HG03521 (cell line): ENCODE results near the gene C10orf120.

Source experiments
- ATAC-seq: cut with Tn5 transposase; IDR thresholded peaks from one replicate; pipeline ENCODE4 v1.9.1; 2021; ENCODE audit warnings: mild to moderate bottlenecking, moderate library complexity; ENCODE audit not compliant: unreplicated experiment

C10orf120 gene

DNA sequence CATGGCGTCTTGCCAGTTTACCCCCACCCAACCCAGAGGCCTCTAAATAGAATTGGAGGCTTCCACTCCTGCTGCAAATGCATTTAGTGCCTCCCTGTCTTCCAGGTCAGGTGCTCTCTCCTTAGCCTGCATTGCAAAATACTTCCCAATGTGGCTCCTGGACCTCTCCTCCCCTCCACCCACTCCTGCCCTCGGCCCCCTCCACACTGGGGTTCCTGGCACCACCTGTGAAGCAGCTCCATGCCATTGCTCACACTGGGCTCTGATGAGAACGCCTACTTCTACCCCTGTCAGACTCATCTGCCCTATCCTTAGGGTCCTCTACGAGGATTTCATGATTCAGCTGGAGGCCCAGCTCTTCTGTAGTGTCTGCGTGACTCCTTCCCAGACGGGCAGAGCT, 37.4 kb downstream of the C10orf120 start:
- ATAC-seq: no peak

DNA sequence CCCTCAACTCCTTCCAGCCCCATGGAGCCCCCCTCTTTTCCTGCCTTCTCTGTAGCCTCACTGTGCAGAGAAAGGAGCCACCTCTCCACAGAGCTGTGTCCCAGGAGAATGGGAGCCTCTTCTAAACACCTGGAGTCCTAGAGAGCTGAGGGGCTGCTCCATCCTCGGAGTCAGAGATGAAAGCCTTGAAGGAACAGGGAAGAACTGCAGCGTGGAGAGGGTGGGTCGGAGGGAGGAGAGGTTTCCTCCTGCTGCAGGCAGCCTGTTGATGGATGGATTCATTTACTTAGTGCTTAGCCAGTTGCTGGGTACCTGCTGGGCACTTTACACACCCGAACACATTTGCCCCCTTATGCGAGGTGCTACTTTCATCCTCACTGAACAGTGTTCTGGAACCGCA, 39.0 kb downstream of the C10orf120 start:
- ATAC-seq: no peak

DNA sequence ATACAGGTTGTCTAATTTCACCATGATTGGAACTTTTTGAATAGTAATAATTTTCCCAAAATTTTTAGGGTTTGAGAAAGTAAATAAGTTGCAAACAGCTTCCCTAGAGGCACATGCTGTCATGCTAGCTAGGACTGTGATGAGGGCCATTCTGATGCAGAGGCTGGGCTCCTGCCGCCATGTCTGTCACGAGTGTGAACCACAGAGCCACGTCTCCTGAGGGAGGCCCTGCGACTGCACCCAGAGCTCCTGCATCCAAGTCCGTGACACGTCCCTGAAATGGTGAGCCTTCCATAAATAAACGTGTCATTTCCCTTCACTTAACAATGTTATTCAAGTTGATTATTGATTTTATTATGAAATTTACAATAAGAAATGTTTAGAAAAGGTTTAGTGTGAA, 40.0 kb downstream of the C10orf120 start:
- no peak for ATAC-seq

DNA sequence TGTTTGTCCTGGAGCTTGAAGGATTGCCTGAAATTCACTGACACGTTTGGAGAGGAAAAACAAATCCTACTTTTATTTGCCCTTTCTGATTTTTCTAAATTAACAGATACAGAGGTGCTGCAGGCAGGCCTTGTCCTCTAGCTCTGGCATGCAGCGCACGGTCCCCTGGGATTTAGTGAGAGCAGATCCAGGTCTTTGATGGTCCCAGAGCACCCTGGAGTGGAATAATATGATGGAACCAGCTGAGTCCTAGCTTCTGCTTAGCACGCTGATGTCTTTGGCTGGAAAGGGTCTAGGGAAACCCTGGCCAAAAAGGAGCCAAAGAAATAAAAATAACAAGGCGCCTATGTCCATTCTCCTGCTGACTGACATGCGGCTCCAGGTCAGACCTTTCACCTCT, 40.5 kb downstream of the C10orf120 start:
- ATAC-seq: no peak

DNA sequence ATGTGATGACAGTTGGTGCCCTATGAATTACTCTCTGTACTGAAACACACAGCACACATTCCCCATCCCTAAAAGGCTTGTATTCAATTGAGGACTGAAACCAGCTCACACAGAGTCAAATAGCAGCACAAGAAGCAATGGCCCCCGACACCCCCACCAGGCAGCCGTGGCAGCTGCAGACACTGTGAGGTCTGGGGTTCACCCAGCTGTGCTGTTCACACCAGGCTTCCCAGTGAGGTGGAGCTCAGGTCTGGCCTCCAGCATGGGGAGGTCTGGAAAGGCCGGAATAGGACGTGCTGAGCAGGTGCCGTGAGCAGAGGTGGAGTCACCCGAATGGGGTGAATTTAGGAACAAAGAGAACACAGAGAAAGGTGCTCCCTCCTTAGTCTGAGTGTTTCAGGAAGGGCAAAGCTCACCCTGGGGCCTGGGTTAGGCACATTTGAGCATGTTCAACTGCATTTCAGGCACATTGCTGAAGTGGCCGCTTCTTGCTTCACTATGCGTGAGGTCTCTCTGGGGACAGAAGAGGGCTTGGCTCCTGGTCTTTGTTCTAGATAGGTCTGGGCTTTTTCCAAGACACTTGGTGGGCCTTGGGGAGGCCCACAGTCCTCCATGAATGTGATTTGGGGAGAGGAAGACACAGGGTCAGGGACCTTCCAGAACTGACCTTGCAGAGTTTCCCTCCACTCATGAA, 41.1 kb downstream of the C10orf120 start:
- ATAC-seq: no peak

DNA sequence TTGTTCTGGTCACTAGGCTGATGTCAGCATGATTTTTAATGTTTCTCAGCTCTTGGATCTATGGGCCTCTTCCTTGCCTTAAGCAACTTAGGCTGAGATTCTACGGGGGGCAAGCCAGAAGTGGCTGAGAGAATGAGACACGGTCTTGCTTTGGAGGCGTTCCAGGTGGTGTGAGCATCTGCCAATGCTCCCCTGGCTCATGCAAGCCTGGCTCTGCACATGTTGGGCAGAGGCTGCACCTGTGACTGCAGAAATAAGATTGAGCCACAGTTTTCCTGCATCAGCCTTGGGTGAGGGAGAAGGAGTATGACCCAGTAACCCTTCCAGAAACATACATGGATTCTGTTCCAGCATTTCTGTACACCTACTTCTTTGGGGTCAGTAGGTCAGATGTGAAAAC, 41.9 kb downstream of the C10orf120 start:
- no peak for ATAC-seq

DNA sequence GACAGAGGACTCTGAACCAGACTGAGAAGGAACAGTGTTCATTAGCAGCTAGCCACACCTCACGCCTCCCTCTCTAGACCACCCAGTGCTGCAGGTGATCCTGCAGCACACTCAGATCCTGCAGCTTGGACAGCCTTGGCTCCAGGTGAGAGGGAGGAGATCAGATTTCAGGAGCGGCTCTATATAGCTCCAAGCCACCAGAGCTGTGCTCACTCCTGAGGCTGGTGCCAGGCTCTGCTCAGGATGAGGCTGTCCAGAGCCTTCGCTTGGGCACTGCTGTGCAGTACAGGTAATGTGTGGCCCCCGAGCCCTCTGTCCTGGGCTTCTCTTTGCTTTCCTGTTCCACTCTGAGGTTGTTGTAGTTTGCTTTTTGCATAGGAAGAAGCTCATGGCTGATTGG, 42.4 kb downstream of the C10orf120 start:
- no peak for ATAC-seq

DNA sequence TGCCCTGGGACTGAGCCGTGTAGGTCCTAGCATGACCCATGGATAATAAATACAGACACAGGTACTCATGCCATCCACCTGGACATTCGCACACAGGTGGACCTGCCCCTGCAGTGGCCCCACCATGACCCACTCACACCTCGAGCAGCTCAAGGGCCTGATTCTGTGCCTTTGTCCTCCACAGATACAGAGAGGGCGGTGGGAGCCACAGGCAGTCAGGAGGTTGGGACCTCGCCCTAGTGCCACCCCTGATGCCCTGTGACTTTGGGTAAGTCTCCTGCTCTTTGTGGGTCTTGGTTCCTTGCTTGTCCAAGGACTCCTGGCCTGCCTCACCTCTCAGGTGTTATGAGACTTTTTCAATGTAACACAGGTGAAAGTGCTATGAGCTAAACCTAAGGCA, 42.9 kb downstream of the C10orf120 start:
- no peak for ATAC-seq

DNA sequence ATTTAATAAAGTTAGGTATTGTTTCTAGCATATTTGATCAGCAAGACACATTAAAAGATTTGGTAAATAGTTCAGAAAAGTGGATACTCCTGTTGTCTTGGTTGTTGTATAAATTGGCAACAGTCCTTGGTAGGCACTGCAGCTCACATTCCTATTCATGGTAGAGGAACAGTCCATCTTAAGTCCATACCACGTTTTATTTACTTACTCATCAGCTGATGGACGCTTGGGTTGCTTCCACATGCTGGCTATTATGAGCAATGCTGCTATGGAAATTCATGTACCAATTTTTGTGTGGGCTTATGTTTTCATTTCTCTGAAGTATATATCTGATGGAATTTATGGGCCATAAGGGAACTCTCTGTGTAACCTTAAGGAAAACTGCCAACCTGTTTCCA, 43.3 kb downstream of the C10orf120 start:
- no peak for ATAC-seq

DNA sequence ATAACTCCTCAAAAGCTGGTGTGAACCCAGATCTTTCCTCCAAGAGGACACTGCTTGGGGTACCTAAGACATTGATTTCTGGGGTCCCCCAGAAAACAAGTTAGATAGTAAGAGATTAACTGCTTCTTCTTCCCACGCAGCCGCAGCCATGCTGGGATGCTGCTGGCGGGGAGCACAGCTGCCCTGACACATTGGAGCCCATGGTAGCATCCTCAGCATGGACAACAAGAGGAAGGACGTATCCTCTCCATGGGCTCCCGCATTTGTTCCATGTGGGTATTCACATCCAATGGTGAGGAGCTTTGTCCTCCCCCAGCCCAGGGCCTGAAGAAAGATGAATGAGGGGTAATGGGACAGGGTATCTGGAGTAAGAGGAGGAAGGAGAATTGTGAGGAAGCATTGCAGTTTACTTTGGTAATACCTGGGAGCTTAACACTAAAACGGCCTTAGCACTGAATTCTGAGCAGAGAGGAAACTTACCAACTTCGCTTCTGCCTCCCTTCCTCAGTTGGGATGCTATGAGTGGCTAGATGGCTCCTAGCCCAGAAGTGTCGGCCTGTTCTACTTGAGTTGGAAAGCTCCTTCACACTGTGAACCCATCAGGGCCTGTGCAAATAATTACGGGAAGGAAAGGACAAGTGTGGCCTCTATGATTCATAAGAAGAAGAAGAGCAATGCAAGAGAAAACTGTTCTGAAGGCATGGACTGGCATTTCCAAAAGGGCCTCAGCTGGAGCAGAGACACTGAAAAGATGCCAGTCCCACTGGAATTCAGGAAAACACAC, 43.9 kb downstream of the C10orf120 start:
- ATAC-seq: no peak

DNA sequence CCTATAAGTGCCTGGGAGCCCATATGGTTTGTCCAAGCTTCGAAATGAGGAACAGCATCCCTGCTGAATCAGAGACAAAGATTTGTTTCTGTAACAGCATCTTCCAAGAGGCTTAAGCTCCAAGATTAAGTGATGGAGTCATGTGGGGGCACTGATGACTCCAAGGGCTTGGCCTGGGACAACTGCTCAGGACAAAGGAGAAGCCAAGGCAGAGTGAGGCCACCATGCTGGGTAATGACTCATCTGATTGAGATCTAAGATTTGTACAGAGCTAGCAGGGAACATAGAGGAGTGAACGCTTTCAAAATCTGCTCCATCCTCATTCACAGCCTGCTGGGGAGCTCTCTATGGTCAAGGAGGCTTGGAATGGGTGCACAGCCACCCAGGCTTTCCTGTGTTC, 49.3 kb downstream of the C10orf120 start:
- no peak for ATAC-seq

DNA sequence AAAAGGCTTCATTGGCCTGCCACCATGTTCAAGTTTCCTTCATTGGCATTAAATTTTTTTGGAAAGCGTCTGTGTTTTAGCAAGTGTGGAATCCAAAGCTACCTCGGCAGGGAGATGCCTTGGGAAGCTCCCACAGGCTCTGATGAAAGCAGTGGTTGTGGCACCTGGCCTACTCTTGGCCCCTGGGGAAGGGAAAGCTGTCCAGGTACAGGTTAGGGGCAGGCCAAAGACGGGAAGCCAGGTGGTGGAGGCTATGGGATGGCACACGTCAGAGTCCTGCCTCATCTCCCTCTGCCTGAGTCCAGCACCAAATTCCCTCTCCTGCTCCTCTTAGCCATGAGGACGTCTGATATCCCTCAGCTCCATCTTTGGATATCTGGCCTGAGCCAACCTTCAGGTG, 49.7 kb downstream of the C10orf120 start:
- ATAC-seq: no peak

DNA sequence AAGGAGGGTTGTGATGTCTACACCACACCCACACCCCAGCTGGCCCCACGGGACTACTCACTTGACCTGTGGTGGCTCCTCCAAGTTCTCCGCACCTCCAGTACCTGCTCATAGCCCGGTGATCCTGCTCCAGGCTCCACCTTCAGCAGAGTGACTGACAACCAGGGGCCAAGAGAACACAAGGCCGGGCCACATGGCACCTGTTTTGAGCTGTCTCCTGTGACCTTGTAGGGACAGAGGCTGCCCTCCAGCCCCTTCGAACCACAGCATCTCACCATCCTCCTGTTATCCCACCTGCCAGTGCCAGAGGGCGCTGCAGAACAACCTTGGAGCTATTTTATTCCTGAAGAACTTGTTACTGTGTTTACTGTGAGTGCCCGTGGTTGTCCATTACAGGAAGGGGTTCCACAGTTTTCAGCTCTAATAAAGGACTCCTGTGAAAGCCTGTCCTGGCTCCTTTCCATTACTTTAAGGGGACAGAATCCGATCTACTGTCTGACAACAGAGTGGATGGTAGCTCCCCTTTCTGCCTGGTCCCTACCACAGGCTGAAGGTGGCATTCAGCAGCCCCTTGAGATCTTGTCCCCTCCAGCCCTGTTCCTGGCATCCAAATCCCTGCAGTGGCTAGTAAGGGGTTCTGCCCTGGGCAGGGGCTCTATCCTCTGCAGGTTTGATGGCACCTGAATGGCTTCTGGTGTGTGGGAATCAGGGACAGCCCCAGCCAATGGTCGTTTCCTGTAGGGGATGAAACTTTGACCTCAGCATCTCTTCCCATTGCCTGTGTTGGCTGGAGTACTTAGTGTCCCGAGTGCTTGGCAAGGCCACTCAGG, 50.8 kb downstream of the C10orf120 start:
- ATAC-seq: no peak
